Suprapubic skin (tissue), 4 donors: ENCODE results near the gene USB1. TPM values are rescaled to one million over a fixed set of nuclear protein-coding genes. Genes with fewer than 3 reads are reported as not detected.

Experiments used
- DNase-seq, 2 donors: peaks; one replicate each; pipeline ENCODE4 v3.0.0-alpha.2; 2019; ENCODE audit warnings: low spot score in 2 of 2
- H3K27ac ChIP-seq: fragments of 200-600 bp; sonication (generic); one replicate; pipeline ENCODE4 v1.5.1; 2019
- H3K27me3 ChIP-seq: fragments of 200-600 bp; sonication (generic); one replicate; pipeline ENCODE4 v1.5.1; 2019
- H3K36me3 ChIP-seq: fragments of 200-600 bp; sonication (generic); one replicate; pipeline ENCODE4 v1.5.1; 2019
- H3K4me1 ChIP-seq: fragments of 200-600 bp; sonication (generic); one replicate; pipeline ENCODE4 v1.5.1; 2019
- H3K4me3 ChIP-seq: fragments of 200-600 bp; sonication (generic); one replicate; pipeline ENCODE4 v1.5.1; 2019; ENCODE audit warnings: mild to moderate bottlenecking
- H3K9me3 ChIP-seq: fragments of 200-600 bp; sonication (generic); one replicate; pipeline ENCODE4 v1.5.1; 2019
- CTCF ChIP-seq, 2 donors: fragments of 200-600 bp in 1 of 2; fragments of 450-650 bp in 1 of 2; sonication (generic) in 1 of 2; IDR thresholded peaks; one replicate each; pipeline ENCODE4 v1.5.1; 2016 to 2019; ENCODE audit warnings: antibody characterized with exemption in 2 of 2, mild to moderate bottlenecking in 1 of 2, moderate library complexity in 1 of 2
- EP300 ChIP-seq: sonication (generic); formaldehyde crosslinking; IDR thresholded peaks from one replicate; pipeline ENCODE4 v1.6.1; 2017; ENCODE audit warnings: antibody characterized with exemption
- POLR2A ChIP-seq, 2 donors: fragments of 450-650 bp; IDR thresholded peaks; one replicate each; pipeline ENCODE4 v1.6.1; 2017; ENCODE audit warnings: antibody characterized with exemption in 2 of 2, mild to moderate bottlenecking in 2 of 2, moderate library complexity in 2 of 2
- POLR2AphosphoS5 ChIP-seq, 3 donors: sonication (generic); formaldehyde crosslinking; IDR thresholded peaks; one replicate each; pipeline ENCODE4 v1.6.1; 2017; ENCODE audit warnings: antibody characterized with exemption in 3 of 3
- WGBS: methylation state at CpG from one replicate; pipeline ENCODE4 v1.1.5; 2018; 5-methylcytosine and 5-hydroxymethylcytosine counted together
- total RNA-seq, 4 donors: library from RNA; depleted of rRNA; stranded (reverse); fragments of >200 nt; gene quantifications; one replicate each; pipeline ENCODE4 v1.1.0, GENCODE V29; 2016

The USB1 gene
- total RNA-seq, 4 donors from 2014 or later: 16.1 to 36.5 (median 19.8) TPM

DNA sequence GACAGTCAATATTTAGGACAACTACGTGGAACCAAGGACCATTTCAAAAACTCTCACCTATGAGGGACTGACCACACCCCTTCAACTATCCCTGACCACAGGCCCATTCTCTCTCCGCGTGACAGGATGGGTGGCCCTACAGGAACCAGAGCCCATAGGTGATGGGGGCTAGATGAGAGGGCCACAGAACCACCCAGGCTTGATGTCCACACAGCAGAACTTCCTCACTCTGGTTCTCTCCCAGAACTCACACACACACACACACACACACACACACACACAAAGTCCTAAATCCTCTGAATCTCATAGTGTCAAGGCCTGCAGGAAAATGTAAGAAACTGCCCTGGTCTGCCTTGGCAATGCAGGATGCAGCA lies 2.2 kb upstream of the USB1 start:
- Histone ChIP-seq H3K9me3 (no peaks in the 10 kb centered on the region), H3K4me1 (peaks cover 41% of the 10 kb centered on the region), H3K27me3 (no peaks in the 10 kb centered on the region), H3K27ac (no peak overlapping the region), H3K36me3 (peaks cover 30% of the 10 kb centered on the region), H3K4me3 (no peak overlapping the region)
- WGBS: 86% methylated on average over 3 of the region's 3 CpGs
- peak in 1 of 2 donors; percentile 40 for DNase-seq
- TF ChIP-seq EP300 (no peak), CTCF (IDR thresholded peaks at IDR 0.05) (no peak), POLR2AphosphoS5 (IDR thresholded peaks at IDR 0.05) (no peak), POLR2A (IDR thresholded peaks at IDR 0.05) (no peak)

DNA sequence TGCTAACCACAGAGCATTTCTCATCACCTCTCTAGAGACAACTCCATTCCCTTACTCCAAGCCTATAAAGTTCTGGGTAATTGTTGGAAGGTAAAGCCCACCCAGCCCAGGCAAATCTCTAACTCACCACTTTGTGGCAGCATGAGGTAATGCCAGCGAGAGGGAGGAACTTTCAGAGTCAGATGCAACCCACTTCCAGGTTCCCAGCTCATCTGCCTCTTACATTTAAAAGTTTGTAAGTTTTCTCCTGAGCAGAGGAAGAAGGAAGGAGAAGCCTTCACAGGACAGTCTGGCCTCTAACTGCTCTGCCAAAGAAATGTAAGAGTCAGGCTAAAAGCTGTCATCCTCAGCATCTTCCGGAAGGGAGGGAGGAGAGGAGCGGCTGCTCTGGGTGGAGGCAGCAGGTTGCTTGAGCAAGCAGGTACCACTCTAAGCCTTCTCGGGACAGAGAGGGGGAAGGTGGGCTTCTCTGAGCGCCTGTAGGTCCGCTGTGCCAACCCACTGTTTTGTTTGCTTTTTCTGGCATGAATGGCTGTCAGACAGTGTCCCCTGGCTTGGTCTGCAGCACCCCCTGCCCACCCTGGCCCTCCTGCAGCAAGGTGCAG lies 1.7 kb upstream of the USB1 start:
- 12% methylated on average over 6 of the region's 6 CpGs for WGBS
- no peaks in the 10 kb centered on the region for H3K27me3 ChIP-seq
- H3K4me1 ChIP-seq: peaks cover 41% of the 10 kb centered on the region
- H3K27ac ChIP-seq: peak overlapping the region; percentile 90
- H3K36me3 ChIP-seq: peaks cover 28% of the 10 kb centered on the region
- no peak for TF ChIP-seq EP300
- no peak for TF ChIP-seq POLR2AphosphoS5 (IDR thresholded peaks at IDR 0.05)
- TF ChIP-seq CTCF (IDR thresholded peaks at IDR 0.05): no peak
- TF ChIP-seq POLR2A (IDR thresholded peaks at IDR 0.05): no peak
- no peaks in the 10 kb centered on the region for H3K9me3 ChIP-seq
- peak overlapping the region; percentile 87 for H3K4me3 ChIP-seq
- peak in 1 of 2 donors; percentile 35 for DNase-seq

- Histone ChIP-seq H3K4me3 (peak within 1 kb of the TSS; percentile 87), H3K36me3 (peaks cover 28% of the 10 kb centered on the region), H3K27ac (peak within 1 kb of the TSS; percentile 90), H3K27me3 (no peaks in the 10 kb centered on the region), H3K9me3 (no peaks in the 10 kb centered on the region), H3K4me1 (peaks cover 42% of the 10 kb centered on the region)
- DNase-seq: no peak
- TF ChIP-seq CTCF (IDR thresholded peaks at IDR 0.05): no peak
- TF ChIP-seq POLR2A (IDR thresholded peaks at IDR 0.05): no peak
- no peak for TF ChIP-seq EP300
- TF ChIP-seq POLR2AphosphoS5 (IDR thresholded peaks at IDR 0.05): no peak
- no CpG with 5 or more reads among the region's 95 CpGs for WGBS
Observed at GRCh38 chr16:57999971-58000705, 1.1 kb upstream of the USB1 start, which contains the start of gene ZNF319. Gene ZNF319 (minus strand): TSS chr16:58000672. CDS start chr16:57998265, 2,407 bp downstream.

- WGBS: 37% methylated on average over 10 of the region's 10 CpGs
- Histone ChIP-seq H3K4me3 (peak overlapping the region; percentile 87), H3K9me3 (no peaks in the 10 kb centered on the region), H3K27me3 (no peaks in the 10 kb centered on the region), H3K4me1 (peaks cover 42% of the 10 kb centered on the region), H3K27ac (peak overlapping the region; percentile 90), H3K36me3 (peaks cover 16% of the 10 kb centered on the region)
- DNase-seq: no peak
- TF ChIP-seq POLR2A (IDR thresholded peaks at IDR 0.05) (no peak), EP300 (no peak), POLR2AphosphoS5 (IDR thresholded peaks at IDR 0.05) (no peak), CTCF (IDR thresholded peaks at IDR 0.05) (no peak)
Observed at GRCh38 chr16:58001781-58002415, 691 bp downstream of the USB1 start.

- H3K4me1 ChIP-seq: peaks cover 42% of the 10 kb centered on the region
Observed at GRCh38 chr16:58002416-58002800, 1.2 kb downstream of the USB1 start.

More at GRCh38 chr16:58002416-58002800, 1.2 kb downstream of the USB1 start:
- Histone ChIP-seq H3K27ac (no peak overlapping the region), H3K36me3 (peaks cover 11% of the 10 kb centered on the region), H3K4me3 (no peak overlapping the region), H3K9me3 (no peaks in the 10 kb centered on the region), H3K27me3 (no peaks in the 10 kb centered on the region)
- 87% methylated on average over 9 of the region's 9 CpGs for WGBS
- no peak for DNase-seq
- TF ChIP-seq POLR2AphosphoS5 (IDR thresholded peaks at IDR 0.05): no peak
- TF ChIP-seq EP300: no peak
- no peak for TF ChIP-seq CTCF (IDR thresholded peaks at IDR 0.05)
